Mesenchymal stem cell (in vitro differentiated cells and primary cell): ENCODE measurements around the gene POLR2C.

Experiments
- DNase-seq: peaks from one replicate; pipeline ENCODE4 v3.0.0-alpha.2; 2013
- H2AFZ ChIP-seq: one replicate; pipeline ENCODE4 v1.6.1; 2013; ENCODE audit warnings: low read depth, mild to moderate bottlenecking, control low read depth, inconsistent platforms, low read length, moderate library complexity
- H2AK5ac ChIP-seq: 2 replicates; pipeline ENCODE4 v1.6.1; 2013; ENCODE audit warnings: low read length, moderate library complexity, mild to moderate bottlenecking, inconsistent platforms; ENCODE audit not compliant: severe bottlenecking
- H2BK120ac ChIP-seq: one replicate; pipeline ENCODE4 v1.6.1; 2013; ENCODE audit warnings: low read depth, mild to moderate bottlenecking, inconsistent platforms, low read length, moderate library complexity
- H2BK12ac ChIP-seq, 2 experiments: one replicate each; pipeline ENCODE4 v1.6.1; 2013; ENCODE audit warnings: inconsistent platforms in 2 of 2, low read length in 2 of 2, mild to moderate bottlenecking in 2 of 2, moderate library complexity in 2 of 2, control low read depth in 1 of 2
- H2BK15ac ChIP-seq: one replicate; pipeline ENCODE4 v1.6.1; 2013; ENCODE audit warnings: mild to moderate bottlenecking, low read depth, inconsistent platforms; ENCODE audit not compliant: poor library complexity, severe bottlenecking
- H2BK5ac ChIP-seq: 2 replicates; pipeline ENCODE4 v1.6.1; 2013; ENCODE audit warnings: low read depth, mild to moderate bottlenecking, low read length, control low read depth, inconsistent platforms; ENCODE audit not compliant: poor library complexity, severe bottlenecking
- H3K14ac ChIP-seq, 2 experiments: one replicate each; pipeline ENCODE4 v1.6.1; 2013; ENCODE audit warnings: inconsistent platforms in 2 of 2, low read length in 2 of 2, control low read depth in 1 of 2, mild to moderate bottlenecking in 1 of 2, moderate library complexity in 1 of 2
- H3K18ac ChIP-seq, 2 experiments: one replicate each; pipeline ENCODE4 v1.6.1; 2013; ENCODE audit warnings: inconsistent platforms in 2 of 2, low read length in 2 of 2, control low read depth in 1 of 2, low read depth in 1 of 2, mild to moderate bottlenecking in 1 of 2
- H3K23ac ChIP-seq, 2 experiments: one replicate each; pipeline ENCODE4 v1.6.1; 2013; ENCODE audit warnings: inconsistent platforms in 2 of 2, low read length in 2 of 2, mild to moderate bottlenecking in 2 of 2, moderate library complexity in 2 of 2, control low read depth in 1 of 2
- H3K27ac ChIP-seq: 2 replicates; pipeline ENCODE4 v1.5.1; 2013; ENCODE audit warnings: mild to moderate bottlenecking, moderate library complexity, low read length, control low read depth, inconsistent platforms; ENCODE audit not compliant: poor library complexity, severe bottlenecking
- H3K27me3 ChIP-seq, 2 experiments: 2 replicates each; pipeline versions ENCODE4 v1.6.1 to v1.7.0; 2013; ENCODE audit warnings: low read length in 2 of 2, mild to moderate bottlenecking in 2 of 2, moderate library complexity in 2 of 2, control low read depth in 1 of 2, inconsistent platforms in 1 of 2; ENCODE audit not compliant: control insufficient read depth in 1 of 2, insufficient read depth in 1 of 2
- H3K36me3 ChIP-seq, 2 experiments: 2 replicates each; pipeline versions ENCODE4 v1.6.1 to v1.7.0; 2013; ENCODE audit warnings: low read length in 2 of 2, control low read depth in 1 of 2, inconsistent platforms in 1 of 2, low read depth in 1 of 2, mild to moderate bottlenecking in 1 of 2; ENCODE audit not compliant: insufficient read depth in 2 of 2, control insufficient read depth in 1 of 2
- H3K4ac ChIP-seq, 2 experiments: one replicate each; pipeline ENCODE4 v1.6.1; 2013; ENCODE audit warnings: inconsistent platforms in 2 of 2, low read length in 2 of 2, mild to moderate bottlenecking in 2 of 2, moderate library complexity in 2 of 2, control low read depth in 1 of 2, low read depth in 1 of 2
- H3K4me1 ChIP-seq: 2 replicates; pipeline ENCODE4 v1.6.1; 2013; ENCODE audit warnings: low read depth, low read length, control low read depth; ENCODE audit not compliant: control insufficient read depth, insufficient read depth
- H3K4me2 ChIP-seq: 2 replicates; pipeline ENCODE4 v1.6.1; 2013; ENCODE audit warnings: low read length, mild to moderate bottlenecking, inconsistent platforms; ENCODE audit not compliant: poor library complexity, severe bottlenecking
- H3K4me3 ChIP-seq, 2 experiments: 2 replicates each; pipeline versions ENCODE4 v1.5.1 to v1.7.0; 2013; ENCODE audit warnings: low read length in 2 of 2, mild to moderate bottlenecking in 2 of 2, control low read depth in 1 of 2, low read depth in 1 of 2; ENCODE audit not compliant: insufficient read depth in 1 of 2
- H3K79me1 ChIP-seq: replicated peaks from 2 replicates; pipeline ENCODE4 v1.6.1; 2013; ENCODE audit warnings: mild to moderate bottlenecking, control low read depth, low read length, inconsistent platforms; ENCODE audit not compliant: poor library complexity, severe bottlenecking
- H3K9ac ChIP-seq: 2 replicates; pipeline ENCODE4 v1.7.0; 2013; ENCODE audit warnings: mild to moderate bottlenecking, low read length, moderate library complexity
- H3K9me3 ChIP-seq: 2 replicates; pipeline ENCODE4 v1.7.0; 2013; ENCODE audit warnings: mild to moderate bottlenecking, low read length; ENCODE audit not compliant: control insufficient read depth
- H4K8ac ChIP-seq: one replicate; pipeline ENCODE4 v1.6.1; 2013; ENCODE audit warnings: inconsistent platforms, mild to moderate bottlenecking, low read length, moderate library complexity
- H4K91ac ChIP-seq: one replicate; pipeline ENCODE4 v1.6.1; 2013; ENCODE audit warnings: mild to moderate bottlenecking, low read length, inconsistent platforms
- WGBS: methylation state at CpG from one replicate; pipeline ENCODE4 v1.1.7; 2013; ENCODE audit warnings: mixed read lengths; 5-methylcytosine and 5-hydroxymethylcytosine counted together

POLR2C gene

GRCh38 chr16:57514371-57514770, 51.9 kb downstream of the POLR2C start:
- H3K4me1 ChIP-seq: peaks cover 28% of the 10 kb centered on the region
- no peak overlapping the region for H3K27ac ChIP-seq
- no peak overlapping the region for H2AFZ ChIP-seq
- H3K36me3 ChIP-seq: peaks cover 16 to 54% of the 10 kb centered on the region in 2 experiments
- no peak overlapping the region for H4K8ac ChIP-seq
- no peak overlapping the region for H2BK5ac ChIP-seq
- H3K27me3 ChIP-seq: peaks cover 0 to 1% of the 10 kb centered on the region in 2 experiments
- no peaks in the 10 kb centered on the region for H3K9me3 ChIP-seq
- H2BK15ac ChIP-seq: no peak overlapping the region
- H3K4me3 ChIP-seq: no peak overlapping the region
- H3K9ac ChIP-seq: no peak overlapping the region
- DNase-seq: no peak
- H2AK5ac ChIP-seq: no peak overlapping the region
- no peak overlapping the region for H3K4me2 ChIP-seq
- no peak overlapping the region for H3K23ac ChIP-seq
- H3K18ac ChIP-seq: no peak overlapping the region
- H2BK120ac ChIP-seq: no peak overlapping the region
- H2BK12ac ChIP-seq: peak overlapping the region in 1 of 2 experiments; percentile 24
- H4K91ac ChIP-seq: no peak overlapping the region
- H3K14ac ChIP-seq: no peak overlapping the region
- peaks cover 2% of the 10 kb centered on the region for H3K79me1 ChIP-seq
- WGBS: 46% methylated on average over 4 of the region's 4 CpGs
- no peak overlapping the region for H3K4ac ChIP-seq

- H3K36me3 ChIP-seq: peaks cover 16 to 54% of the 10 kb centered on the region in 2 experiments
- no peak overlapping the region for H3K9ac ChIP-seq
- H3K27ac ChIP-seq: no peak overlapping the region
- H3K4me2 ChIP-seq: no peak overlapping the region
- no peak overlapping the region for H2BK120ac ChIP-seq
- H3K9me3 ChIP-seq: no peaks in the 10 kb centered on the region
- 76% methylated on average over 23 of the region's 23 CpGs for WGBS
- peaks cover 26% of the 10 kb centered on the region for H3K4me1 ChIP-seq
- peak overlapping the region in 1 of 2 experiments; percentile 61 for H3K14ac ChIP-seq
- no peak overlapping the region for H4K91ac ChIP-seq
- H3K27me3 ChIP-seq: no peaks in the 10 kb centered on the region
- no peak overlapping the region for H3K18ac ChIP-seq
- no peak overlapping the region for H3K4ac ChIP-seq
- peak overlapping the region in 1 of 2 experiments; percentile 74 for H2BK12ac ChIP-seq
- DNase-seq: no peak
- H2BK5ac ChIP-seq: no peak overlapping the region
- H3K4me3 ChIP-seq: no peak overlapping the region
- peaks cover 2% of the 10 kb centered on the region for H3K79me1 ChIP-seq
- H2BK15ac ChIP-seq: no peak overlapping the region
- H2AFZ ChIP-seq: no peak overlapping the region
- H4K8ac ChIP-seq: no peak overlapping the region
- H2AK5ac ChIP-seq: no peak overlapping the region
- H3K23ac ChIP-seq: no peak overlapping the region
Measured at GRCh38 chr16:57514791-57515600, 52.5 kb downstream of the POLR2C start.

GRCh38 chr16:57516176-57516725, 53.8 kb downstream of the POLR2C start:
- Histone ChIP-seq H3K18ac (no peak overlapping the region), H3K4me1 (peaks cover 25% of the 10 kb centered on the region), H3K14ac (no peak overlapping the region), H2AK5ac (no peak overlapping the region), H2BK120ac (no peak overlapping the region), H4K91ac (no peak overlapping the region), H3K27ac (no peak overlapping the region), H3K4ac (no peak overlapping the region), H3K4me3 (no peak overlapping the region), H2AFZ (no peak overlapping the region), H3K9me3 (no peaks in the 10 kb centered on the region), H2BK5ac (no peak overlapping the region), H3K4me2 (no peak overlapping the region), H3K36me3 (peaks cover 16 to 58% of the 10 kb centered on the region in 2 experiments), H2BK15ac (no peak overlapping the region), H3K23ac (no peak overlapping the region), H3K27me3 (no peaks in the 10 kb centered on the region), H4K8ac (no peak overlapping the region), H3K79me1 (peaks cover 2% of the 10 kb centered on the region), H2BK12ac (no peak overlapping the region), H3K9ac (no peak overlapping the region)
- WGBS: 95% methylated on average over 10 of the region's 10 CpGs
- DNase-seq: no peak

- peaks cover 25% of the 10 kb centered on the region for H3K4me1 ChIP-seq
- no peak overlapping the region for H3K4me3 ChIP-seq
- no peak overlapping the region for H3K14ac ChIP-seq
- H2BK120ac ChIP-seq: no peak overlapping the region
- H2BK5ac ChIP-seq: no peak overlapping the region
- H3K27me3 ChIP-seq: no peaks in the 10 kb centered on the region
- 92% methylated on average over 3 of the region's 3 CpGs for WGBS
- no peak overlapping the region for H2BK12ac ChIP-seq
- no peak overlapping the region for H2AFZ ChIP-seq
- H3K36me3 ChIP-seq: peaks cover 16 to 58% of the 10 kb centered on the region in 2 experiments
- no peak overlapping the region for H4K91ac ChIP-seq
- no peak overlapping the region for H2AK5ac ChIP-seq
- H3K27ac ChIP-seq: no peak overlapping the region
- H2BK15ac ChIP-seq: no peak overlapping the region
- H3K9me3 ChIP-seq: no peaks in the 10 kb centered on the region
- H3K18ac ChIP-seq: no peak overlapping the region
- H3K9ac ChIP-seq: no peak overlapping the region
- no peak overlapping the region for H3K4ac ChIP-seq
- H3K4me2 ChIP-seq: no peak overlapping the region
- H3K79me1 ChIP-seq: peaks cover 2% of the 10 kb centered on the region
- H3K23ac ChIP-seq: no peak overlapping the region
- no peak for DNase-seq
- H4K8ac ChIP-seq: no peak overlapping the region
Measured at GRCh38 chr16:57516773-57517172, 54.3 kb downstream of the POLR2C start.
